Upper lobe of left lung (tissue), 4 donors: ENCODE results near the gene FNDC5.

Source experiments
- EP300 ChIP-seq, 4 donors: sonication (generic); formaldehyde crosslinking; IDR thresholded peaks; one replicate each; pipeline ENCODE4 v1.5.1; 2017; ENCODE audit warnings: antibody characterized with exemption in 4 of 4, control low read depth in 2 of 4
- POLR2A ChIP-seq, 4 donors: fragments of 450-650 bp; IDR thresholded peaks; one replicate each; pipeline ENCODE4 v1.5.1; 2016 to 2017; ENCODE audit warnings: antibody characterized with exemption in 4 of 4, mild to moderate bottlenecking in 2 of 4
- POLR2AphosphoS5 ChIP-seq, 2 donors: sonication (generic); formaldehyde crosslinking; IDR thresholded peaks; one replicate each; pipeline ENCODE4 v1.5.1; 2017; ENCODE audit warnings: antibody characterized with exemption in 2 of 2
- TF ChIP-seq, protein P1 (sequence below), 6 experiments: fragments of 450-650 bp in 4 of 6; fragments of 200-600 bp in 2 of 6; sonication (generic) in 2 of 6; IDR thresholded peaks; one replicate each; pipeline ENCODE4 v1.5.1; 2016 to 2019; ENCODE audit warnings: antibody characterized with exemption in 6 of 6

DNA sequence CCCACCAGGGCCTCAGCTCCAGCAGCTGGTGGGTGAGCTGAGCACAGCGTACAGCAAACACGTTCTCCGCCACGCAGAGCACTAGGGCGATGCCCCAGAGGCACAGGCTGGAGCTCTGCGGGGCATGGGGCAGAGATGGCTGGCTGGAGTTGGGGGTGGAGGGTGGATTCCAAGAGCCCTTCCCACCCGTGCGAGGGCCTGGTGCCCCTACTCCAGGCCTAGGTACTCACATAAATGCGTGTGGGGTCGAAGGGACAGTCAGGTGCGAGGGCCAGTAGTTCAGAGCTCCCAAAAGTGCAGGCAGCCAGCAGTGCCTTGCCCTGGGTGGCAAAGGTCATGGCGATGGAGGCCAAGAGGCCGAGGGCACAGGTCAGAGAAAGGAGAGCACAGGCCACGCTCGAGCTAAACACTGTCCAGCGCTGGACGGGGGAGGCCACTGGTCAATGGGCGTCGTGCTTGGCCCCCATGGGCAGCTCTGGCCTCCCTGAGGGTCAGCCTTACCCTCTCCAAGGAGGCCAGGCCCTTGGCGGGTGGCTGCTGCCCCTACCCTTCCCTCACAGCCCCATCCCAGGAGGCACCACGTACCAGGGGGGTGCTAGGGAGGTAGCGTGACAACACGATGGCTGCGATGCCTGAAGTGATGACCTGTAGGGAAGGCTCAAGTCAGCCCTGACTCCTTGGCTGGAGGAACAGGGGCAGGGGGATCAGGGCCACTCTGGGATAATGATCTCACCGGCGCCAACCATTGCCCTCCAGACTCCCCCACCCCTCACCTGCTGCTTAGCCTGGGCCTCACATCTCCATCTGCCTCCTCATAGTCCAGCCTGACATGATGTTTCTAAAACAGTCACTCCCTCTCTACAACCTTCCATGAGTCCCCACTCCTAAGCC, 24.9 kb upstream of the FNDC5 start:
- no peak for TF ChIP-seq POLR2AphosphoS5 (IDR thresholded peaks at IDR 0.05)
- TF ChIP-seq POLR2A (IDR thresholded peaks at IDR 0.05) = no peak
- TF ChIP-seq, protein P1, sequence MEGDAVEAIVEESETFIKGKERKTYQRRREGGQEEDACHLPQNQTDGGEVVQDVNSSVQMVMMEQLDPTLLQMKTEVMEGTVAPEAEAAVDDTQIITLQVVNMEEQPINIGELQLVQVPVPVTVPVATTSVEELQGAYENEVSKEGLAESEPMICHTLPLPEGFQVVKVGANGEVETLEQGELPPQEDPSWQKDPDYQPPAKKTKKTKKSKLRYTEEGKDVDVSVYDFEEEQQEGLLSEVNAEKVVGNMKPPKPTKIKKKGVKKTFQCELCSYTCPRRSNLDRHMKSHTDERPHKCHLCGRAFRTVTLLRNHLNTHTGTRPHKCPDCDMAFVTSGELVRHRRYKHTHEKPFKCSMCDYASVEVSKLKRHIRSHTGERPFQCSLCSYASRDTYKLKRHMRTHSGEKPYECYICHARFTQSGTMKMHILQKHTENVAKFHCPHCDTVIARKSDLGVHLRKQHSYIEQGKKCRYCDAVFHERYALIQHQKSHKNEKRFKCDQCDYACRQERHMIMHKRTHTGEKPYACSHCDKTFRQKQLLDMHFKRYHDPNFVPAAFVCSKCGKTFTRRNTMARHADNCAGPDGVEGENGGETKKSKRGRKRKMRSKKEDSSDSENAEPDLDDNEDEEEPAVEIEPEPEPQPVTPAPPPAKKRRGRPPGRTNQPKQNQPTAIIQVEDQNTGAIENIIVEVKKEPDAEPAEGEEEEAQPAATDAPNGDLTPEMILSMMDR (IDR thresholded peaks at IDR 0.05) = no peak
- no peak for TF ChIP-seq EP300 (IDR thresholded peaks at IDR 0.05)
